NCI-H128 (cell line): Measurements from ENCODE around the gene NELFCD.
"Not testable (repeated sequence)": the region's sequence is repeated elsewhere in the genome, so short reads cannot be mapped to it uniquely, and the experiment has no call there.

Experiments
- DNase-seq: peaks from one replicate; lab custom pipeline; 2025; ENCODE audit not compliant: unreplicated experiment; lab: John Stamatoyannopoulos, UW

NELFCD gene

GRCh38 chr20:59023616-59024015 lies 42.6 kb downstream of the NELFCD start:
- no peak for DNase-seq

GRCh38 chr20:59024111-59024530 lies 43.1 kb downstream of the NELFCD start:
- DNase-seq = no peak

GRCh38 chr20:59025086-59025485 lies 44.0 kb downstream of the NELFCD start:
- DNase-seq = no peak

- DNase-seq = no peak
Measured at GRCh38 chr20:59025511-59025910, 44.5 kb downstream of the NELFCD start.

GRCh38 chr20:59026904-59027740 lies 46.1 kb downstream of the NELFCD start:
- DNase-seq = no peak

GRCh38 chr20:59027741-59028320 lies 46.8 kb downstream of the NELFCD start:
- DNase-seq = no peak

GRCh38 chr20:59028812-59029211 lies 47.8 kb downstream of the NELFCD start:
- no peak for DNase-seq

GRCh38 chr20:59030911-59031563 lies 50.0 kb downstream of the NELFCD start:
- no peak for DNase-seq

- no peak for DNase-seq
Measured at GRCh38 chr20:59031564-59032022, 50.5 kb downstream of the NELFCD start.

GRCh38 chr20:59032023-59032712 lies 51.1 kb downstream of the NELFCD start, which contains the start of gene ATP5F1E:
Gene ATP5F1E, minus strand, starts transcription at chr20:59032335. Its CDS starts 84 bp downstream, at chr20:59032251.
- DNase-seq = peak; percentile 91

GRCh38 chr20:59032713-59033059 lies 51.6 kb downstream of the NELFCD start:
- DNase-seq = no peak

GRCh38 chr20:59033093-59033492 lies 52.0 kb downstream of the NELFCD start:
- no peak for DNase-seq

- no peak for DNase-seq
Measured at GRCh38 chr20:59033616-59034165, 52.6 kb downstream of the NELFCD start.

- no peak for DNase-seq
Measured at GRCh38 chr20:59035381-59035780, 54.3 kb downstream of the NELFCD start.

GRCh38 chr20:59037386-59037785 lies 56.3 kb downstream of the NELFCD start:
- DNase-seq = no peak

GRCh38 chr20:59039233-59039632 lies 58.2 kb downstream of the NELFCD start:
- no peak for DNase-seq

- no peak for DNase-seq
Measured at GRCh38 chr20:59040667-59041066, 59.6 kb downstream of the NELFCD start.

GRCh38 chr20:59041487-59041886 lies 60.4 kb downstream of the NELFCD start:
- DNase-seq = not testable (repeated sequence)

GRCh38 chr20:59042151-59042795 lies 61.2 kb downstream of the NELFCD start, which contains the start of gene PRELID3B:
Gene PRELID3B, minus strand, starts transcription at chr20:59042786. Its CDS starts 56 bp downstream, at chr20:59042730.
- no peak for DNase-seq
